ENCODE measurements around the gene MYO1B.

DNA sequence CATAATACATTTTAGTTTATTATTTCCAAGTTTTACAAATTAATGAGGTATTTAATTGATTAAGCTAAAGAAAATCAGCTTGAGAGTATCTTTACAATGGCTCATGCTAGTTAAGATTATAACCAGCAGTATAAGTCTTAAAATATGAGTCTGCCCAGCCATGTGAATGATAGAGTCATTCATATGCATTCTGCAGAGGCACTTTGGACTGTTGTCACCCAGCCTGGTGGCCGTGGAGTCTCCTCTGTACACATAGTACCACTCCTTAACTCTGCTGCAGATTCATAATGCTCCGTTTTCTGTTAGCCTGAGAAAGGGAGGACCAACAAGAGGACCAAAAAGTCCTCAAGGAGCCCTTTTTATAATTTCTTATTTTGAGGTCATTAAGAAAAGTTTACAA is 148.8 kb downstream of the MYO1B start:
- TF ChIP-seq, protein P1, sequence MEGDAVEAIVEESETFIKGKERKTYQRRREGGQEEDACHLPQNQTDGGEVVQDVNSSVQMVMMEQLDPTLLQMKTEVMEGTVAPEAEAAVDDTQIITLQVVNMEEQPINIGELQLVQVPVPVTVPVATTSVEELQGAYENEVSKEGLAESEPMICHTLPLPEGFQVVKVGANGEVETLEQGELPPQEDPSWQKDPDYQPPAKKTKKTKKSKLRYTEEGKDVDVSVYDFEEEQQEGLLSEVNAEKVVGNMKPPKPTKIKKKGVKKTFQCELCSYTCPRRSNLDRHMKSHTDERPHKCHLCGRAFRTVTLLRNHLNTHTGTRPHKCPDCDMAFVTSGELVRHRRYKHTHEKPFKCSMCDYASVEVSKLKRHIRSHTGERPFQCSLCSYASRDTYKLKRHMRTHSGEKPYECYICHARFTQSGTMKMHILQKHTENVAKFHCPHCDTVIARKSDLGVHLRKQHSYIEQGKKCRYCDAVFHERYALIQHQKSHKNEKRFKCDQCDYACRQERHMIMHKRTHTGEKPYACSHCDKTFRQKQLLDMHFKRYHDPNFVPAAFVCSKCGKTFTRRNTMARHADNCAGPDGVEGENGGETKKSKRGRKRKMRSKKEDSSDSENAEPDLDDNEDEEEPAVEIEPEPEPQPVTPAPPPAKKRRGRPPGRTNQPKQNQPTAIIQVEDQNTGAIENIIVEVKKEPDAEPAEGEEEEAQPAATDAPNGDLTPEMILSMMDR (IDR thresholded peaks at IDR 0.05) = no peak
- no peak for TF ChIP-seq ZFX (IDR thresholded peaks at IDR 0.05; ENCODE audit: borderline replicate concordance)

Measured in 22Rv1 (cell line).